ENCODE data around the gene PRM1. TPM values are rescaled to one million over a fixed set of nuclear protein-coding genes. Genes with fewer than 3 reads are reported as not detected.

Gene PRM1
- total RNA-seq, 1 experiment from 2014 or later, result not detected

- DNase-seq (ENCODE audit: low spot score), result no peak
Measured at GRCh38 chr16:11236461-11237254, 44.5 kb downstream of the PRM1 start.

GRCh38 chr16:11235703-11235991 lies 45.5 kb downstream of the PRM1 start:
- peak; percentile 10 for DNase-seq (ENCODE audit: low spot score)

DNA sequence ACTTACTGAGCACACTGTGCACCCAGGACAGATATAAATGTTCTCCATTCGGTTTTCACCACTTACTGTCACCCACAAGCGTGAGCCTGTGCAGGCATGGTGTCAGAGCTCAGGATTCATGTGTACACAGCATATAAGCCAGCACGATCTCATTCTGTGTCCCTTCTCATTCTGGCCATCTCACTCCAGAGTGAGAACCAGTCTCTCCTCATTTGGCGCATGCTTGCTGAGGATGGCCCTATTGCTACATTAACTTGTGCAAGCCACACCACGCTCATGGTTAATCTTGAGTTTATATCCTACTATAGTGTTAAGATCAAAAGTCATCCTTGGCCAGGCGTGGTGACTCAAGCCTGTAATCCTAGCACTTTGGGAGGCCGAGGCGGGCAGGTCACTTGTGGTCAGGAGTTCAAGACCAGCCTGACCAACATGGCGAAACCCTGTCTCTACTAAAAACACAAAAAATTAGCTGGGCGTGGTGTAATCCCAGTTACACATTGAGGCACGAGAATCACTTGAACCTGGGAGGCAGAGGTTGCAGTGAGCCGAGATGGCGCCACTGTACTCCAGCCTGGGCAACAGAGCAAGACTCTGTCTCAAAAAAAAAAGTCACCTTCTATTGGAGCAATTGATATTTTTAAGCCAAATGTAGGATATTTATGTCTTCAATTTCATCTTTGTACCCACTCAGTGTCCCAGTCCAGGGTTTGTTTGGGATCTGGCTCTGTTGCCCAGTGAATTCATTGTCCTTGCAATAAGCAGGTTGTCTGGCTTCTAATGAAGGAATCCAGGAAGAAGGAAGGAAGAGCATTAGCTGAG lies 46.0 kb downstream of the PRM1 start:
- DNase-seq (ENCODE audit: low spot score), result no peak

- no peak for DNase-seq (ENCODE audit: low spot score)
Measured at GRCh38 chr16:11233727-11234376, 47.3 kb downstream of the PRM1 start.

- no peak for DNase-seq (ENCODE audit: low spot score)
Measured at GRCh38 chr16:11232852-11233726, 48.0 kb downstream of the PRM1 start.

DNA sequence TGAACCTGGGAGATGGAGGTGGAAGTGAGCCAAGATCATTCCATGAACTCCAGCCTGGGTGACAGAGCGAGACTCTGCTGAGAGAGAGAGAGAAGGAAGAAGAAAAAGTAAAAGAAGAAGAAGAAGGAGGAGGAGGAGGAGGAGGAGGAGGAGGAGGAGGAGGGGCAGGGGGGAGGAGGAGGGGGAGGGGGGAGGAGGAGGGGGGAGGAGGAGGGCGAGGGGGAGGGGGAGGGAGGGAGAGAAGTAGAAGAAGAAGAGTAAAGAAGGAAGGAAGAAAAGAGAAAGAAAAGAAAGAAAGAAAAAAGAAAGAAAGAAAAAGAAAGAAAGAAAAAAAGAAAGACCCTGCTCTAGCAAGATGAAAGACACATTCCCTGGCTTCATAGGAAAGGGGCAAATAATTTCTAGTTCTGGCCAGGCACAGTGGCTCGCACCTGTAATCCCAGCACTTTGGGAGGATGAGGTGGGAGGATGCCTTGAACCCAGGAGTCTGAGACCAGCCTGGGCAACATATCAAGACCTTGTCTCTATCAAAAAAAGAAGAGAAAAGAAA lies 48.8 kb downstream of the PRM1 start:
- no peak for DNase-seq (ENCODE audit: low spot score)

DNA sequence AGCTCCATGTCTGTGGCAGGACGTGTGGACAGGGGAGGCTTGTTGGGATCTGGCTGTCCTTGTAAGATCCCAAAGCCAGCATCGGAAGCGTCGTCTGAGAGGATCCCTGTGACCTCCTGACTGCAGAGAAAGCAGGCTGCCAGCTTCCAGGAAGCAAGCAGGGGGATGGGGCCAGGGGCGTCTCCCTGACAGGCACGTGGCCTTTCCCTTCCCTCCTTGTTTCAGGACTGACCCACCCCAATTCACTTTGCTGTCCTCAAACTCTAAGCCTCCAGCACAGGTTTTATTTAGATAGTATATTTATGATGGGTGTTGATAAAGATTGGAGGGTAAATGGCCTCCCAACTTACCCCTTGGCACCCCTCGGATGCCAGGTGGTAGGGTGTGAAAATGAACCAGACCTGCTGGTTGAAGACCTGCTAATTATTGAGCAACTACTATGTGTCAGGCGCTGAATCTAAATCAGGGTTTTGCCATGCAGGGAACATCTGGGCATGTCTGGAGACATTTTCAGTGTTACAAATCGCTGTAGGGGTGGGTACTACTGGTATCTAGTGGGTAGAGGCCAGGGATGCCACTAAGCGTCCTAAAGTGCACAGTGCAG lies 49.7 kb downstream of the PRM1 start:
- DNase-seq (ENCODE audit: low spot score), result no peak

Small RNAs within 50 kb of the gene (small RNA-seq; reads per million reads assigned to genes)
- gene MIR548H2 (not detected), gene RF00019 (not detected), gene RF00554 (not detected)

Other genes starting within 250 kb of the PRM1 start
- 1.2 and 1.3 TPM in 2 replicates for gene SOCS1, start 25.1 kb downstream of the PRM1 start, total RNA-seq (2014; rRNA removed; shearing (Covaris generic))
- not detected in 2 replicates for gene TNP2, start 12.0 kb downstream of the PRM1 start, total RNA-seq (2014; rRNA removed; shearing (Covaris generic))
- gene PRM3, start 7.7 kb downstream of the PRM1 start, total RNA-seq (2014; rRNA removed; shearing (Covaris generic)), result not detected in 2 replicates
- not detected in 2 replicates for gene PRM2, start 4.8 kb downstream of the PRM1 start, total RNA-seq (2014; rRNA removed; shearing (Covaris generic))
- gene RMI2, start 64.1 kb upstream of the PRM1 start, total RNA-seq (2014; rRNA removed; shearing (Covaris generic)), result 15.8 and 20.9 TPM in 2 replicates